ENCODE measurements around the gene CSF2RB.

CSF2RB gene

GRCh38 chr22:36904260-36904880 is 9.1 kb upstream of the CSF2RB start:
- DNase-seq (ENCODE audit: low read depth): no peak
- H3K4me3 ChIP-seq (ENCODE audit: low read depth, low read length): no peak overlapping the region
- no peak for TF ChIP-seq CTCF (IDR thresholded peaks at IDR 0.05; ENCODE audit: control insufficient read depth, extremely low read depth, insufficient read depth)

- TF ChIP-seq CTCF (IDR thresholded peaks at IDR 0.05; ENCODE audit: control insufficient read depth, extremely low read depth, insufficient read depth): no peak
- no peak overlapping the region for H3K4me3 ChIP-seq (ENCODE audit: low read depth, low read length)
- no peak for DNase-seq (ENCODE audit: low read depth)
Measured at GRCh38 chr22:36907253-36908195, 5.9 kb upstream of the CSF2RB start.

- TF ChIP-seq CTCF (IDR thresholded peaks at IDR 0.05; ENCODE audit: control insufficient read depth, extremely low read depth, insufficient read depth): no peak
- no peak overlapping the region for H3K4me3 ChIP-seq (ENCODE audit: low read depth, low read length)
- DNase-seq (ENCODE audit: low read depth): peak; percentile 26
Measured at GRCh38 chr22:36910461-36910860, 3.0 kb upstream of the CSF2RB start.

- DNase-seq (ENCODE audit: low read depth): no peak
- TF ChIP-seq CTCF (IDR thresholded peaks at IDR 0.05; ENCODE audit: control insufficient read depth, extremely low read depth, insufficient read depth): no peak
- H3K4me3 ChIP-seq (ENCODE audit: low read depth, low read length): no peak overlapping the region
Measured at GRCh38 chr22:36911887-36912661, 1.4 kb upstream of the CSF2RB start.

- DNase-seq (ENCODE audit: low read depth): no peak
- no peak overlapping the region for H3K4me3 ChIP-seq (ENCODE audit: low read depth, low read length)
- no peak for TF ChIP-seq CTCF (IDR thresholded peaks at IDR 0.05; ENCODE audit: control insufficient read depth, extremely low read depth, insufficient read depth)
Measured at GRCh38 chr22:36912694-36913426, 568 bp upstream of the CSF2RB start.

GRCh38 chr22:36914390-36914752 is 943 bp downstream of the CSF2RB start:
- TF ChIP-seq CTCF (IDR thresholded peaks at IDR 0.05; ENCODE audit: control insufficient read depth, extremely low read depth, insufficient read depth): no peak
- H3K4me3 ChIP-seq (ENCODE audit: low read depth, low read length): no peak overlapping the region
- DNase-seq (ENCODE audit: low read depth): no peak
